Upper lobe of right lung (tissue), 1 donor: ENCODE measurements around the gene GRN. TPM values are rescaled to one million over a fixed set of nuclear protein-coding genes. Genes with fewer than 3 reads are reported as not detected.
A peak's percentile ranks its signal among the peaks of the same experiment; 100 is the strongest.
"Not testable (repeated sequence)": the region's sequence is repeated elsewhere in the genome, so short reads cannot be mapped to it uniquely, and the experiment has no call there.

Experiments
- ATAC-seq: fragments of 200-7000 bp; cut with Tn5 transposase; one replicate; pipeline ENCODE4 v1.9.1; 2020; ENCODE audit warnings: mild to moderate bottlenecking, moderate library complexity
- DNase-seq: peaks from one replicate; pipeline ENCODE4 v3.0.0-alpha.2; 2020
- H3K27ac ChIP-seq: fragments of 200-600 bp; one replicate; pipeline ENCODE4 v1.8.0; 2022
- H3K27me3 ChIP-seq: fragments of 200-600 bp; one replicate; pipeline ENCODE4 v1.8.0; 2022; ENCODE audit warnings: mild to moderate bottlenecking
- H3K36me3 ChIP-seq: fragments of 200-600 bp; one replicate; pipeline ENCODE4 v1.8.0; 2022
- H3K4me1 ChIP-seq: fragments of 200-600 bp; one replicate; pipeline ENCODE4 v1.8.0; 2022
- H3K4me3 ChIP-seq: fragments of 200-600 bp; one replicate; pipeline ENCODE4 v1.8.0; 2022; ENCODE audit warnings: mild to moderate bottlenecking
- H3K9me3 ChIP-seq: fragments of 200-600 bp; one replicate; pipeline ENCODE4 v1.8.0; 2022
- intact Hi-C: fragments of 100-400 bp; cut with DNase I; formaldehyde crosslinking; loops from one replicate; pipeline ENCODE4 v1.11.0; 2022
- total RNA-seq: library from RNA; stranded (reverse); fragmentation: NEBNext Ultra II Directional; extraction: Animal tissue kit (Norgen Biotek cat#: 25700); gene quantifications from one replicate; pipeline ENCODE4 v1.2.1, GENCODE V29; 2021
- TF ChIP-seq, protein P1 (sequence below): fragments of 200-600 bp; IDR thresholded peaks from one replicate; pipeline ENCODE4 v1.8.0; 2022; ENCODE audit warnings: antibody characterized with exemption
- donor health status: DM: no; HTN: yes; CAD: no; lungs with severe emphysema.

Gene GRN
- total RNA-seq, 1 donor from 2014 or later, result 722 TPM

DNA sequence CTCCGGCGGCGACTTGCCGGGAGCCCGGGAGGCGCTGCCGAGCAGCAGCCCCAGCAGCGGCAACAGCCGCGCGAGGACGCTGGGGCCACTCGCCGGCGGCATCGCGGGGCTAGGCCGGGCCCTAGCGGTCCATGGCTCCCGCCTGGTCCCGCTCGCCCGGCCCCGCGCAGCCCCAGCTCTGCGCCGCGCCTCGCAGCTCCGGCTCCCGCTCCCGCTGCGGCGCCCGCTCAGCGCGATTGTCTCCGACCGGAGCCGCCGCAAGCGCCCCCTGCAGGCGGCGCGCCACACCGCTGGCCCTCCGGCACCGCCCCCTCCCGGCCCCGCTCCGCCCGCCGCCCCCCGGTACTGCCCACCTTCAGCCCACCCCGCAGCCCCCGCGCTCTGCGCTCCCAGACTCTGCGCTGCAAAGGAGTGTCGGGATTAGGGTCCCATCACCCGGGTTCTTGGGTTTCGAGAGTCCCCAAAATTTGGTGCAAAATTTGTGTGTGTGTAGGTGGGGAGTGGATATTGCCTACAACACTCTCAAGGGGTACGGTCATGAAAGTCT lies 18.6 kb downstream of the GRN start, which contains the start of gene FAM171A2:
Gene FAM171A2 (minus strand): TSS at position 241 of the 547 bp plus-strand sequence. CDS start 139 bp downstream, at position 102.
- ATAC-seq (peak; percentile 91), DNase-seq (peak; percentile 84)
- no peaks in the 10 kb centered on the region for H3K36me3 ChIP-seq
- intact Hi-C loops, result no loop called here
- H3K4me1 ChIP-seq, result peaks cover 12% of the 10 kb centered on the region
- H3K4me3 ChIP-seq, result peak within 1 kb of the TSS; percentile 60
- no peaks in the 10 kb centered on the region for H3K27me3 ChIP-seq
- TF ChIP-seq, protein P1, sequence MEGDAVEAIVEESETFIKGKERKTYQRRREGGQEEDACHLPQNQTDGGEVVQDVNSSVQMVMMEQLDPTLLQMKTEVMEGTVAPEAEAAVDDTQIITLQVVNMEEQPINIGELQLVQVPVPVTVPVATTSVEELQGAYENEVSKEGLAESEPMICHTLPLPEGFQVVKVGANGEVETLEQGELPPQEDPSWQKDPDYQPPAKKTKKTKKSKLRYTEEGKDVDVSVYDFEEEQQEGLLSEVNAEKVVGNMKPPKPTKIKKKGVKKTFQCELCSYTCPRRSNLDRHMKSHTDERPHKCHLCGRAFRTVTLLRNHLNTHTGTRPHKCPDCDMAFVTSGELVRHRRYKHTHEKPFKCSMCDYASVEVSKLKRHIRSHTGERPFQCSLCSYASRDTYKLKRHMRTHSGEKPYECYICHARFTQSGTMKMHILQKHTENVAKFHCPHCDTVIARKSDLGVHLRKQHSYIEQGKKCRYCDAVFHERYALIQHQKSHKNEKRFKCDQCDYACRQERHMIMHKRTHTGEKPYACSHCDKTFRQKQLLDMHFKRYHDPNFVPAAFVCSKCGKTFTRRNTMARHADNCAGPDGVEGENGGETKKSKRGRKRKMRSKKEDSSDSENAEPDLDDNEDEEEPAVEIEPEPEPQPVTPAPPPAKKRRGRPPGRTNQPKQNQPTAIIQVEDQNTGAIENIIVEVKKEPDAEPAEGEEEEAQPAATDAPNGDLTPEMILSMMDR, result peak; percentile 61
- H3K27ac ChIP-seq, result no peak within 1 kb of the TSS
- H3K9me3 ChIP-seq, result no peaks in the 10 kb centered on the region

DNA sequence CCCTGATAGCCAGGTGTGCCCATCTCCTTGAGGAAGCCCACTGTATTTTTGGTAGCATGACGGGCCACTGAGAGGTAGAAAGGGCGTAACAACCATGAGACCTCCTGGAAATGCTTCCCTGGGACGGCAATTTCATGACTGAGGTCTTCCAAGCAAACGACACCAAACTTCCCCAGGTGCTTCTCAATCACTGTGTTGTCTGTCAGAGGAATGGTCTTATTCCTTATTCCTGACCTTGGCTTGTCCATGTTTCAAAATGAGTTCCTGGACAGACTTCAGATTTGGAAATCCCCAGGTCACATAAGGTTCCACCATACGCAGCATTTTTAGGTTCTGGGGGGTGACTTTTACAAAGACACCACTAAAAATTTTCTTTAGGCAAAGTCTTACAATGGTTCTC lies 19.9 kb downstream of the GRN start:
- intact Hi-C loops, ATAC-seq, H3K9me3 ChIP-seq, H3K27me3 ChIP-seq, H3K36me3 ChIP-seq, H3K4me3 ChIP-seq, H3K27ac ChIP-seq, DNase-seq: not testable (repeated sequence)
- peaks cover 12% of the 10 kb centered on the region for H3K4me1 ChIP-seq

DNA sequence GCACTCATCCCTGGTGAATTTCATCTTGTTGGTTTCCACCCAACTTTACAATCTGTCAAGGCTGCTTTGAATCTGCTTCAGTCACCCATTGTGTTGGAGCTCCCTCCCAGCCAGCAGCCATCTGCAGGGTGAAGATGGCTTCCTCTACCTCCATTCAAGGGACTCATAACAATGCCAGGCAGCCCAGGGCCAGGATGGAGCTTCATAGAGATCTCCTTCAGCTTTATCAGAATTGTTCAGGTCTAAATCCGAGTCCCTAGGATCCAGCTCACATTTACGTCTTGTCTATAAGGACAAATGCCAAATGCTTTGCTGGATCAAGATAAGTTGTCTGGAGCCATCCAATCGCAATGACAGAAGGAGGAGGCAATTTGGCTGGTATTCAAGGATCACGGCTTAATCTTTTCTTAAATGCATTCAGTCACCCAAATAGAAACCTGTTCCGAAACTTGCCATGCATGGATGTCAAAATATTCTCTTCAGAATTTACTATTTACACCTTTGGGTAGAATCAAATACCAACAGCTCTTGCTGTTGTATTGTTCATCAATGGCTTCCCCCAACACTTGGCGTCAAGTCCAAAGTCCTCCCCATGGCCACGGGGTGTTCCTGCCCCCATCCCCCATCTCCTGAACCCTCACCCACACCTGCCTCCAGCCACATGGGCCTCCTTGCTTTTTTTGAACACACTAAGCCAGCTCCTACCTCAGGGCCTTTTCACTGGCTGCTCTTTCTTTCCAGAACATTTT lies 22.3 kb downstream of the GRN start:
- no peak for ATAC-seq
- no peaks in the 10 kb centered on the region for H3K9me3 ChIP-seq
- no peak overlapping the region for H3K4me3 ChIP-seq
- DNase-seq, result no peak
- no peak overlapping the region for H3K27ac ChIP-seq
- H3K4me1 ChIP-seq, result peaks cover 12% of the 10 kb centered on the region
- intact Hi-C loops, result no loop called here
- TF ChIP-seq, protein P1, result no peak
- no peaks in the 10 kb centered on the region for H3K27me3 ChIP-seq
- no peaks in the 10 kb centered on the region for H3K36me3 ChIP-seq

DNA sequence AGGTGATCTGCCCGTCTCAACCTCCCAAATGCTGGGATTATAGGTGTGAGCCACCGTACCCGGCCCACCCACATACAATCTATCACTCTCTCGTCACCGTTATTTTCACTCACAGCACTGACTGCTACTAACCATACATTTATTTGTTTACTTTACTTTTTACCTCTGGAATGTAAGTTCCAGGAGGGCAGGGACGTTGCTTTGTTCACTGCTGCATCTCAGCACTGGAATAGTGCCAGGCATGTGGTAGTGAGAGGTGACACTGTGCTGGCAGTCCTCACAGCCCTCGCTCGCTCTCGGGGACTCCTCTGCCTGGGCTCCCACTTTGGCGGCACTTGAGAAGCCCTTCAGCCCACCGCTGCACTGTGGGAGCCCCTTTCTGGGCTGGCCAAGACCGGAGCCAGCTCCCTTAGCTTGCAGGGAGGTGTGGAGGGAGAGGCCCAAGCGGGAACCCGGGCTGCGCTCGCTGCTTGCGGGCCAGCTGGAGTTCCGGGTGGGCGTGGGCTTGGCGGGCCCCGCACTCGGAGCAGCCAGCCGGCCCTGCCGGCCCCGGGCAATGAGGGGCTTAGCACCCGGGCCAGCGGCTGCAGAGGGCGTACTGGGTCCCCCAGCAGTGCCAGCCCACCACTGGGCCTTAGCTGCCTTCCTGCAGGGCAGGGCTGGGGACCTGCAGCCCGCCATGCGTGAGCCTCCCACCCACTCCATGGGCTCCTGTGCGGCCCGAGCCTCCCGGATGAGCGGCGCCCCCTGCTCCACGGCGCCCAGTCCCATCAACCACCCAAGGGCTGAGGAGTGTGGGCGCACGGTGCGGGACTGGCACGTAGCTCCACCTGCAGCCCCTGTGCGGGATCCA lies 23.5 kb downstream of the GRN start:
- DNase-seq, H3K27me3 ChIP-seq, ATAC-seq, H3K4me1 ChIP-seq, H3K9me3 ChIP-seq, H3K36me3 ChIP-seq, intact Hi-C loops, H3K27ac ChIP-seq, H3K4me3 ChIP-seq: not testable (repeated sequence)

DNA sequence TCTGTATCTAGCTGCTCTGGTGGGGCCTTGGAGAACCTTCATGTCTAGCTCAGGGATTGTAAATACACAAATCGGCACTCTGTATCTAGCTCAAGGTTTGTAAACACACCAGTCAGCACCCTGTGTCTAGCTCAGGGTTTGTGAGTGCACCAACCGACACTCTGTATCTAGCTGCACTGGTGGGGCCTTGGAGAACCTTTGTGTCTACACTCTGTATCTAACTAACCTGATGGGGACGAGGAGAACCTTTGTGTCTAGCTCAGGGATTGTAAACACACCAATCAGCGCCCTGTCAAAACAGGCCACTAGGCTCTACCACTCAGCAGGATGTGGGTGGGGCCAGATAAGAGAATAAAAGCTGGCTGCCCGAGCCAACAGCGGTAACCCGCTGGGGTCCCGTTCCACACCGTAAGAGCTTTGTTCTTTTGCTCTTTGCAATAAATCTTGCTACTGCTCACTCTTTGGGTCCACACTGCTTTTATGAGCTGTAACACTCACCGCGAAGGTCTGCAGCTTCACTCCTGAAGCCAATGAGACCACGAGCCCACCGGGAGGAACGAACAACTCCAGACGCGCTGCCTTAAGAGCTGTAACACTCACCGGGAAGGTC lies 24.4 kb downstream of the GRN start:
- intact Hi-C loops, H3K27me3 ChIP-seq, H3K4me3 ChIP-seq: not testable (repeated sequence)

DNA sequence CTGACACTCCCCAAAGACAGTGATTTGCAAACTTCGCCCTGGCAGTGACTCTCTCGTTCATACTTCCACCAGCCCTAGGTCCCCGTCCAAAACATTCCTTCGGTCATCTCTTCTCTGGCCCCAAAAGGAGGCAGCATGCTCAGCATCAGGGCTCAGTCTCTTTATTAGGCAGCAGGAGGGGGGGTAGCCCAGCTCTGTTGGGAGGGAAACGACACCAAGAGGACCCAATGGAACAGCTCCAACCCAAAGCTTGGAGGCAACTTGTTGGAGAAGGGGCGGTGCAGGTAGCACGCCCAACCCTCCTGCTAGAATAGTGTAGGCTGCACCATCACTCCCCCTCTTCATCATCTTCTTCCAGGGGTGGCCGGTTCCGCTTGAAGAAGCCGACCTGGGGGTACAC lies 26.9 kb downstream of the GRN start:
- ATAC-seq (no peak), DNase-seq (no peak)
- H3K4me1 ChIP-seq, result no peaks in the 10 kb centered on the region
- no peak overlapping the region for H3K4me3 ChIP-seq
- no peak overlapping the region for H3K27ac ChIP-seq
- intact Hi-C loops, result no loop called here
- no peaks in the 10 kb centered on the region for H3K27me3 ChIP-seq
- H3K36me3 ChIP-seq, result no peaks in the 10 kb centered on the region
- H3K9me3 ChIP-seq, result no peaks in the 10 kb centered on the region
- TF ChIP-seq, protein P1, result no peak

More for the DNA sequence above, 24.4 kb downstream of the GRN start:
- not testable (repeated sequence) for ATAC-seq, H3K27ac ChIP-seq, H3K36me3 ChIP-seq, H3K4me1 ChIP-seq, H3K9me3 ChIP-seq, DNase-seq
